SK-N-MC (cell line): ENCODE data around the gene NFATC3.

Source experiments
- DNase-seq: peaks from one replicate; pipeline ENCODE4 v3.0.0-alpha.2; 2011; ENCODE audit warnings: low read depth, low spot score
- H3K27ac ChIP-seq: fragments of 200-600 bp; sonication (generic); 2 replicates; pipeline ENCODE4 v1.5.1; 2016; ENCODE audit warnings: mixed run types
- H3K36me3 ChIP-seq: fragments of 200-600 bp; sonication (generic); 2 replicates; pipeline ENCODE4 v1.6.1; 2017; ENCODE audit warnings: antibody characterized with exemption, low read length, mixed read lengths; ENCODE audit not compliant: insufficient read depth
- H3K4me3 ChIP-seq: fragments of 200-600 bp; sonication (generic); 2 replicates; pipeline ENCODE4 v1.5.1; 2016
- H3K9ac ChIP-seq: fragments of 200-600 bp; sonication (generic); 2 replicates; pipeline ENCODE4 v1.8.0; 2017; ENCODE audit warnings: mixed run types, mixed read lengths; ENCODE audit not compliant: insufficient read length
- H3K9me3 ChIP-seq: fragments of 200-600 bp; sonication (generic); 2 replicates; pipeline ENCODE4 v1.6.1; 2017; ENCODE audit warnings: low read depth, mild to moderate bottlenecking, antibody characterized with exemption, low read length, moderate library complexity, mixed read lengths
- EZH2 ChIP-seq: fragments of 200-600 bp; sonication (generic); IDR thresholded peaks from one replicate; pipeline ENCODE4 v1.6.1; 2017; ENCODE audit warnings: antibody characterized with exemption
- FOXP2 ChIP-seq: optimal IDR thresholded peaks from 2 replicates; pipeline ENCODE3; 2011; ENCODE audit warnings: mild to moderate bottlenecking, moderate library complexity; ENCODE audit not compliant: insufficient read depth; ENCODE audit errors: extremely low read length, control extremely low read depth
- POLR2AphosphoS5 ChIP-seq: IDR thresholded peaks from 2 replicates; pipeline ENCODE4 v1.6.1; 2012; ENCODE audit warnings: mild to moderate bottlenecking, low read depth, low read length, borderline replicate concordance

NFATC3 gene

GRCh38 chr16:68070806-68071517 lies 14.2 kb upstream of the NFATC3 start:
- Histone ChIP-seq H3K9me3 (no peaks in the 10 kb centered on the region), H3K9ac (no peak overlapping the region), H3K27ac (no peak overlapping the region), H3K36me3 (no peaks in the 10 kb centered on the region; the same call in 1 of the 2 replicates), H3K4me3 (no peak overlapping the region)
- no peak for DNase-seq
- no peak for TF ChIP-seq FOXP2
- TF ChIP-seq EZH2, result no peak
- TF ChIP-seq POLR2AphosphoS5, result no peak

GRCh38 chr16:68071518-68071901 lies 13.7 kb upstream of the NFATC3 start:
- Histone ChIP-seq H3K27ac (no peak overlapping the region), H3K9ac (no peak overlapping the region), H3K4me3 (no peak overlapping the region), H3K36me3 (no peaks in the 10 kb centered on the region; the same call in 1 of the 2 replicates), H3K9me3 (no peaks in the 10 kb centered on the region)
- no peak for DNase-seq
- TF ChIP-seq EZH2, result no peak
- TF ChIP-seq FOXP2, result no peak
- no peak for TF ChIP-seq POLR2AphosphoS5

GRCh38 chr16:68072038-68072695 lies 13.0 kb upstream of the NFATC3 start:
- Histone ChIP-seq H3K27ac (no peak overlapping the region), H3K9me3 (no peaks in the 10 kb centered on the region), H3K9ac (no peak overlapping the region), H3K36me3 (no peaks in the 10 kb centered on the region; the same call in 1 of the 2 replicates), H3K4me3 (no peak overlapping the region)
- TF ChIP-seq POLR2AphosphoS5 (no peak), EZH2 (no peak), FOXP2 (no peak)
- DNase-seq, result no peak

GRCh38 chr16:68073902-68074760 lies 11.0 kb upstream of the NFATC3 start:
- H3K9ac ChIP-seq, result no peak overlapping the region
- H3K36me3 ChIP-seq, result no peaks in the 10 kb centered on the region; the same call in 1 of the 2 replicates
- no peaks in the 10 kb centered on the region for H3K9me3 ChIP-seq
- H3K27ac ChIP-seq, result no peak overlapping the region
- no peak overlapping the region for H3K4me3 ChIP-seq
- TF ChIP-seq FOXP2 (no peak), POLR2AphosphoS5 (no peak), EZH2 (no peak)
- DNase-seq, result no peak

- H3K4me3 ChIP-seq, result no peak overlapping the region
- H3K27ac ChIP-seq, result no peak overlapping the region
- no peak for DNase-seq
- no peaks in the 10 kb centered on the region; the same call in 1 of the 2 replicates for H3K36me3 ChIP-seq
- no peaks in the 10 kb centered on the region for H3K9me3 ChIP-seq
- H3K9ac ChIP-seq, result no peak overlapping the region
- no peak for TF ChIP-seq FOXP2
- no peak for TF ChIP-seq EZH2
- no peak for TF ChIP-seq POLR2AphosphoS5
Measured at GRCh38 chr16:68074850-68075555, 10.2 kb upstream of the NFATC3 start.

- TF ChIP-seq FOXP2 (no peak), POLR2AphosphoS5 (no peak), EZH2 (no peak)
- Histone ChIP-seq H3K9ac (no peak overlapping the region), H3K27ac (no peak overlapping the region), H3K9me3 (no peaks in the 10 kb centered on the region), H3K4me3 (no peak overlapping the region), H3K36me3 (no peaks in the 10 kb centered on the region; the same call in 1 of the 2 replicates)
- DNase-seq, result no peak
Measured at GRCh38 chr16:68075980-68076379, 9.2 kb upstream of the NFATC3 start.

- Histone ChIP-seq H3K27ac (no peak overlapping the region), H3K9me3 (no peaks in the 10 kb centered on the region), H3K36me3 (no peaks in the 10 kb centered on the region; the same call in 1 of the 2 replicates), H3K4me3 (no peak overlapping the region), H3K9ac (no peak overlapping the region)
- DNase-seq, result no peak
- TF ChIP-seq POLR2AphosphoS5 (no peak), FOXP2 (no peak), EZH2 (no peak)
Measured at GRCh38 chr16:68076560-68076959, 8.6 kb upstream of the NFATC3 start.
